IPS DF 4.7 (cell line): ENCODE measurements around the gene JPH2.

ENCODE experiments used
- DNase-seq: peaks from one replicate; pipeline ENCODE4 v3.0.0-alpha.2; 2013; ENCODE audit warnings: low spot score; ENCODE audit errors: extremely low read depth

JPH2 gene

GRCh38 chr20:44064501-44065400 lies 122.2 kb downstream of the JPH2 start:
- DNase-seq, result no peak
